ENCODE data around the gene CPT1C.

CPT1C gene

GRCh38 chr19:49749771-49750170 is 58.9 kb downstream of the CPT1C start:
- H3K4me1 ChIP-seq (ENCODE audit: control insufficient read depth in 5 of 5, insufficient read depth in 5 of 5, low read length in 5 of 5) = peaks cover 0 to 5% (median 0%) of the 10 kb centered on the region in 5 donors
- no peak overlapping the region for H3K4me3 ChIP-seq (ENCODE audit: low read depth in 1 of 5, low read length in 5 of 5)
- H3K27ac ChIP-seq (ENCODE audit: low read depth, low read length) = no peak overlapping the region
- H3K27me3 ChIP-seq (ENCODE audit: control insufficient read depth in 5 of 5, insufficient read depth in 4 of 5, low read length in 5 of 5) = no peaks in the 10 kb centered on the region
- H3K9ac ChIP-seq (ENCODE audit: low read length in 5 of 5) = no peak overlapping the region
- no peaks in the 10 kb centered on the region for H3K9me3 ChIP-seq (ENCODE audit: control insufficient read depth in 5 of 5, low read length in 5 of 5)
- H3K36me3 ChIP-seq (ENCODE audit: control insufficient read depth in 5 of 5, insufficient read depth in 5 of 5, low read length in 5 of 5) = no peaks in the 10 kb centered on the region

DNA sequence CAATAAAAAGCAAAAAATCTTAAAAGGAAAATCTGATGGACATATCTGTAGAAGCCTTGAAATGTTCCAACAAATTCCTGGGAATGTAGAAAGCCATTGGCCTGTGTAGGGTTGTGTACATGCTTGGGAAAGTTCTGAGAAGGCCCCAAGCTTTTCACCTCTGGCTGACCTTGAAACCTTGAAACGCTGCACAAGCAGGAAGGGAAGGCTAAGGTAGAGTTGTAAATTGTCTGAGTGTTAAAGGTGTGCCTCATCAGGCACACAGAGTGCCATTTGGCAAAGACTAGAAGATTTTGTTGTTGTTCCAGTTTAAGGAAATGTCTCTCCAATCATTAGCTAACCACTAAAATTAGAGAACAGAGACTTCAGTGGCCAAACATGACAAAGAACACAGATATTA is 61.8 kb downstream of the CPT1C start:
- no peaks in the 10 kb centered on the region for H3K27me3 ChIP-seq (ENCODE audit: control insufficient read depth in 5 of 5, insufficient read depth in 4 of 5, low read length in 5 of 5)
- H3K36me3 ChIP-seq (ENCODE audit: control insufficient read depth in 5 of 5, insufficient read depth in 5 of 5, low read length in 5 of 5) = no peaks in the 10 kb centered on the region
- H3K27ac ChIP-seq (ENCODE audit: low read depth, low read length) = no peak overlapping the region
- H3K4me1 ChIP-seq (ENCODE audit: control insufficient read depth in 5 of 5, insufficient read depth in 5 of 5, low read length in 5 of 5) = no peaks in the 10 kb centered on the region
- no peak overlapping the region for H3K9ac ChIP-seq (ENCODE audit: low read length in 5 of 5)
- peaks cover 0 to 7% (median 4%) of the 10 kb centered on the region in 5 donors for H3K9me3 ChIP-seq (ENCODE audit: control insufficient read depth in 5 of 5, low read length in 5 of 5)
- H3K4me3 ChIP-seq (ENCODE audit: low read depth in 1 of 5, low read length in 5 of 5) = no peak overlapping the region

DNA sequence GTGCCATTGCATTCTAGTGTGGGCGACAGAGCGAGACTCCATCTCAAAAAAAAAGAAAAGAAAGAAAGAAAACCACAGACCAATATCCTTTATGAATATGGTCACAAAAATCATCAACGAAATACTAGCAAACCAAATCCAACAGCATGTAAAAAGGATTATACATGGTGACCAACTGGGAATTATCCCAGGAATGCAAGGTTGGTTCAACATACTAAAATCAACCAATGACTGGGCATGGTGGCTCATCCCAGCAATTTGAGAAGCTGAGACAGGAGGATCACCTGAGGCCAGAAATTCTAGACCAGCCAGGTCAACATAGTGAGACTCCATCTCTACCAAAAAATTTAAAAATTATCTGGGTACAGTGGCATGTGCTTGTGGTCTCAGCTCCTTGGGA is 65.0 kb downstream of the CPT1C start:
- H3K27ac ChIP-seq (ENCODE audit: low read depth, low read length) = no peak overlapping the region
- no peaks in the 10 kb centered on the region for H3K27me3 ChIP-seq (ENCODE audit: control insufficient read depth in 5 of 5, insufficient read depth in 4 of 5, low read length in 5 of 5)
- no peak overlapping the region for H3K9ac ChIP-seq (ENCODE audit: low read length in 5 of 5)
- peaks cover 0 to 7% (median 4%) of the 10 kb centered on the region in 5 donors for H3K9me3 ChIP-seq (ENCODE audit: control insufficient read depth in 5 of 5, low read length in 5 of 5)
- H3K36me3 ChIP-seq (ENCODE audit: control insufficient read depth in 5 of 5, insufficient read depth in 5 of 5, low read length in 5 of 5) = no peaks in the 10 kb centered on the region
- no peak overlapping the region for H3K4me3 ChIP-seq (ENCODE audit: low read depth in 1 of 5, low read length in 5 of 5)
- H3K4me1 ChIP-seq (ENCODE audit: control insufficient read depth in 5 of 5, insufficient read depth in 5 of 5, low read length in 5 of 5) = no peaks in the 10 kb centered on the region

DNA sequence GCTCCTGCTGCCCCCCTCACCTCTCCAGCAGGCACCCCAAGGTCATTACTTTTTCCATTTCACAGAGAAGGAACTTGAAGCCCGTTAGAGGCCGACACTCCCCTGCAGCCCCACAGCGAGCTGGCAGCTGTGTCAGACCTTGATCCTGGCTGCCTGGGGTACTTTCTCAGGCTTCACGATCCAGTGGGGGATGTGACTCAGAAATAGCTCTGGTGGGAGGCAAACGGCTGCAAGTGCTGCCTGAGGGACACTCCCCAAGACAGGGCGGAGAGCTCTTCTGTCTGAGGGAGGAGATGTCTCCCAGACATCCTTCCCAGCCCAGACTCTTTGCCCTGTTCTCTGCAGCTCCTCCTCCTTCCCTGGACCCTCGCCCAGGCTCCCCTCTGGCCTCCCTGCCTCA is 67.4 kb downstream of the CPT1C start:
- no peaks in the 10 kb centered on the region for H3K36me3 ChIP-seq (ENCODE audit: control insufficient read depth in 5 of 5, insufficient read depth in 5 of 5, low read length in 5 of 5)
- no peaks in the 10 kb centered on the region for H3K27me3 ChIP-seq (ENCODE audit: control insufficient read depth in 5 of 5, insufficient read depth in 4 of 5, low read length in 5 of 5)
- H3K27ac ChIP-seq (ENCODE audit: low read depth, low read length) = no peak overlapping the region
- H3K4me3 ChIP-seq (ENCODE audit: low read depth in 1 of 5, low read length in 5 of 5) = no peak overlapping the region
- peaks cover 2 to 12% (median 6%) of the 10 kb centered on the region in 5 donors for H3K4me1 ChIP-seq (ENCODE audit: control insufficient read depth in 5 of 5, insufficient read depth in 5 of 5, low read length in 5 of 5)
- H3K9ac ChIP-seq (ENCODE audit: low read length in 5 of 5) = no peak overlapping the region
- peaks cover 0 to 7% (median 4%) of the 10 kb centered on the region in 5 donors for H3K9me3 ChIP-seq (ENCODE audit: control insufficient read depth in 5 of 5, low read length in 5 of 5)

- Histone ChIP-seq H3K36me3 (ENCODE audit: control insufficient read depth in 5 of 5, insufficient read depth in 5 of 5, low read length in 5 of 5) (no peaks in the 10 kb centered on the region), H3K27me3 (ENCODE audit: control insufficient read depth in 5 of 5, insufficient read depth in 4 of 5, low read length in 5 of 5) (peaks cover 0 to 3% (median 0%) of the 10 kb centered on the region in 5 donors), H3K27ac (ENCODE audit: low read depth, low read length) (peak overlapping the region; percentile 81), H3K4me3 (ENCODE audit: low read depth in 1 of 5, low read length in 5 of 5) (no peak overlapping the region), H3K9me3 (ENCODE audit: control insufficient read depth in 5 of 5, low read length in 5 of 5) (peaks cover 0 to under 1% (median 0%) of the 10 kb centered on the region in 5 donors), H3K9ac (ENCODE audit: low read length in 5 of 5) (peak overlapping the region in 2 of 5 donors; percentile 15 to 53), H3K4me1 (ENCODE audit: control insufficient read depth in 5 of 5, insufficient read depth in 5 of 5, low read length in 5 of 5) (peaks cover 8 to 21% (median 17%) of the 10 kb centered on the region in 5 donors)
Measured at GRCh38 chr19:49761249-49761624, 70.3 kb downstream of the CPT1C start.

GRCh38 chr19:49761625-49762311 is 70.9 kb downstream of the CPT1C start:
- H3K4me1 ChIP-seq (ENCODE audit: control insufficient read depth in 5 of 5, insufficient read depth in 5 of 5, low read length in 5 of 5) = peaks cover 9 to 21% (median 18%) of the 10 kb centered on the region in 5 donors
- H3K27ac ChIP-seq (ENCODE audit: low read depth, low read length) = peak overlapping the region; percentile 81
- H3K9ac ChIP-seq (ENCODE audit: low read length in 5 of 5) = peak overlapping the region in 2 of 5 donors; percentile 15 to 53
- H3K27me3 ChIP-seq (ENCODE audit: control insufficient read depth in 5 of 5, insufficient read depth in 4 of 5, low read length in 5 of 5) = peaks cover 0 to 3% (median 0%) of the 10 kb centered on the region in 5 donors
- H3K36me3 ChIP-seq (ENCODE audit: control insufficient read depth in 5 of 5, insufficient read depth in 5 of 5, low read length in 5 of 5) = no peaks in the 10 kb centered on the region
- no peaks in the 10 kb centered on the region for H3K9me3 ChIP-seq (ENCODE audit: control insufficient read depth in 5 of 5, low read length in 5 of 5)
- peak overlapping the region in 1 of 5 donors; percentile 6 for H3K4me3 ChIP-seq (ENCODE audit: low read depth in 1 of 5, low read length in 5 of 5)

DNA sequence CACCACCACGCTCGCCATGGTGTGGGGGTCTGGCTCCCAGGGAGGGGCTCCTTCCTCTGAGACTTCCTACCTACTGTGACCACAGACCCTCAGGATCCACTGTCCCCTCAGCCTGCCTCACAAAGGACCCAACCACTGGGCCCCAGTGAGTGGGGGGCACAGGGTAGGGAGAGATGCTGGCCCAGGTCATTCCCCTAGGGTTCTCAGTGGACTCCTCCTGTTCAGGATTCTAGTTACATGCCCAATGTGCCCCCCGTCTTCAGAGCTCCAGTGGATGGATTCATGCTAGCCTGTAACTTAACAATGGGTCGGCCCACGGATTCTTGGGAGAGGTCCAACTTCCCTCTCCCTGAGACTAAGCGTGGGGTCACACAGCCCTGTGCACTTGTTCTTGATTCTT is 72.3 kb downstream of the CPT1C start, which contains the start of gene TSKS:
Gene TSKS (minus strand): TSS at position 77 of the 400 bp plus-strand sequence. CDS start 59 bp downstream, at position 18.
- H3K36me3 ChIP-seq (ENCODE audit: control insufficient read depth in 5 of 5, insufficient read depth in 5 of 5, low read length in 5 of 5) = no peaks in the 10 kb centered on the region

More for the DNA sequence above, 72.3 kb downstream of the CPT1C start, which contains the start of gene TSKS:
- Histone ChIP-seq H3K4me1 (ENCODE audit: control insufficient read depth in 5 of 5, insufficient read depth in 5 of 5, low read length in 5 of 5) (peaks cover 13 to 32% (median 29%) of the 10 kb centered on the region in 5 donors), H3K27ac (ENCODE audit: low read depth, low read length) (peak within 1 kb of the TSS; percentile 81), H3K9ac (ENCODE audit: low read length in 5 of 5) (no peak within 1 kb of the TSS), H3K9me3 (ENCODE audit: control insufficient read depth in 5 of 5, low read length in 5 of 5) (no peaks in the 10 kb centered on the region), H3K4me3 (ENCODE audit: low read depth in 1 of 5, low read length in 5 of 5) (no peak within 1 kb of the TSS), H3K27me3 (ENCODE audit: control insufficient read depth in 5 of 5, insufficient read depth in 4 of 5, low read length in 5 of 5) (peaks cover 0 to 3% (median 0%) of the 10 kb centered on the region in 5 donors)
